Stimulated activated CD4-positive, alpha-beta T cell treated with anti-CD3 and anti-CD28 coated beads, Interleukin-4, amount 100 ng/mL, for 1 hour (primary cell): ENCODE data around the gene XPNPEP3.
A peak's percentile ranks its signal among the peaks of the same experiment; 100 is the strongest.
"Not testable (repeated sequence)": the region's sequence is repeated elsewhere in the genome, so short reads cannot be mapped to it uniquely, and the experiment has no call there.

Experiments used
- DNase-seq: peaks from one replicate; pipeline ENCODE4 v3.0.0-alpha.2; 2020

XPNPEP3 gene

GRCh38 chr22:40862013-40862412 is 5.1 kb downstream of the XPNPEP3 start, which contains the start of gene DNAJB7:
Gene DNAJB7 (minus strand): TSS chr22:40862113. CDS start chr22:40861994, 119 bp downstream.
- DNase-seq: no peak

GRCh38 chr22:40862537-40862936 is 5.6 kb downstream of the XPNPEP3 start:
- DNase-seq: no peak

DNA sequence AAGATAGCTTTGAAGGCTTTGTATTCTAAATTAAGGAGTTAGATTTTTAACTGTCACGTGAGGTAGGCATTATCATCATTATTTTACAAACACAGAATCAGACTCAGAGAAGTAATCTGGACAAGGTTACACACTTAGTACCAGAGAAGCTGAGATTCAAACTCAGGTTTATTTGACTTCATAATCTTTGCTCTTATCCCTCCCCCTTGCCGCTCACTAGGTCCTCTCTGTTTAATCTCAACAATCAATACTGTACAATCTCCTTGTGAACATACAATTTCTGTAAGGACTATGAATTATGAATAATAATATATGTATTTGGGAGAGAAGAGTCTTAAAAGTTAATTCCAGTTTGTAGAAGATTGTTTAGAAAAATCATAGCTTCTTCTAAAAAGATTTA is 10.2 kb downstream of the XPNPEP3 start:
- no peak for DNase-seq

DNA sequence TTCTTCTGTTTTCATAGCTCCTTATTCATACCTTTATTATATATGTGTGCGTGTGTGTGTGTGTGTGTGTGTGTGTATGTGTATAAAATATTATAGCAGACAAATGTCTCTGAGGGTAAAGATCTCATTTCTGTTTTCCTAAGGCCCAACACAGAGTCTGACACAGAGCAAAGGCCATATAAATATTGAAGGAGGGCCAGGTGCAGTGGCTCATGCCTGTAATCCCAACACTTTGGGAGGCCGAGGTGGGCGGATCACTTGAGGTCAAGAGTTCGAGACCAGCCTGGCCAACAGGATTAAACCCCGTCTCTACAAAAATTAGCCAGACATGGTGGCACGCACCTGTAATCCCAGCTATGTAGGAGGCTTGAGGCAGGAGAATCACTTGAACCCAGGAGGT is 11.4 kb downstream of the XPNPEP3 start:
- not testable (repeated sequence) for DNase-seq

DNA sequence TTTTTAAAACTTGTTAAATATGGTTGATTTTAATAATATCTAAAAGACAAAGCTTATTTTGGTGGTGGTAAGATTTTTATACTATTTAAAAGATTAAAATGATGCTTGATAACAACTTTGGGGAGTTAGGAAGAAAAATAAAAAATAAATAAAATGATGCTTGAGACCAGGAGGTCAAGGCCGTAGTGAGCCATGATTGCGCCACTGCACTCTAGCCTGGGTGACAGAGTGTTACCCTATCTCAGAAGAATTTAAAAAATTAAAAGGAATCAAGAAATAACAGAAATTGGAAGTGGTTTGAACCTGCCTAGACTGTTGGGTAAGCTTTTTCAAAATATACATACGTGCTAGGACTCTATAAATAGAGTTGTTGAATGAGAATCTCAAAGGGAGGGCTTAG is 17.1 kb downstream of the XPNPEP3 start:
- no peak for DNase-seq

- DNase-seq: no peak
Observed at GRCh38 chr22:40875111-40875510, 18.2 kb downstream of the XPNPEP3 start.

DNA sequence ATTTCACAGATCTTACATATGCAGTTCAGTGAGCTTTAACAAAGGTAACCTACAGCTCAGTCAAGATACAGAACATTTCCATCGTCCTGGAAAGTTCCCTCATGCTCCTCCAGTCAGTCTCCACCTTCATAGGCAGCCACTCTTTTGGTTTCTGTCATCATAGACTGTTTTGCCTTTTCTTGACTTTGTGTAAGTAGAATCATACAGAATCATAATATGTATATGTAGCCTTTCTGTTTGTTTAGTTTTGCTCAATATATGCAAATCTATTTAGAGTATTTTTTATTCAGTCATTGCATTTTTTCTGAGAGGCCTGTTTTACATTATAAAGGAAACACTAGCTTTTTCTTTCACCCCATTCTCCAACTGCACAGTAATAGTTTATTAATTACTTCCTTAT is 20.0 kb downstream of the XPNPEP3 start:
- DNase-seq: no peak

DNA sequence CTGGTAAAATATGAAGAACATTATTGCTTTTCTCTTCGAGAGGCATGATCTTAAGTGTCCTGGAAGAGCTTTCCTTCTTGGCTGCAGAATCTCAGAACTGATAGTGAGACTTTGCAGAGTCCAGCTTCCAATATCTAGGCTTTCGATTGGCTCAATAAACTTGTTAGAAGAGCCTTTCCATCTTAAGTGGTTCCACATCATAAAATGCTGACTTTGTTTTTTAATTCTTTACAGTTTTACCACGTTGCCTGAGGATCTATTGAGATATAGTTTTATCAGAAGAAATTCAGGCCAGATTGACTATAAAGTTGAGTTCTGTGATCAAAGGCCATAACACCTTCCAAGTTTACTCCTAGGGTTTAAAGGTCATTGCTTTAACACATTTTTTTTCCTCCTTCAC is 20.5 kb downstream of the XPNPEP3 start:
- DNase-seq: no peak

DNA sequence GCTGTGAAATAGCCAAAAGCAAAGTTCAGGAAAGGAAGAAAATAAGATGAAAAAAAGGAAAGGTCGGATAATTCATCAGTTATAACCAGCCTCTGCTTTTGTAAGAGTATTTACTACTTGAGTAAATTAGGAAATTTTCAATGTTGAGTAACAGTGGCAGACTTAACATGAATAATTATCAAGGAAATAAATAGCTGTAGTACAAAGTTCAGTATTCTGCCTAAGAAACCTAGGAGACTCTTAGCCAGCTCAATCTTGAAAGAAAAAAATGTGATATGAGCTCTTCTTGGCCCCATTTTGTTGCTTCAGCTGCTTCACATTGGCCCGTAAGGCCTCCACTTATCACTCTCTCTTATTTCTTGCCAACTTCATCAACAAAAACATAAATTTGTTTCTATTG is 22.0 kb downstream of the XPNPEP3 start:
- DNase-seq: no peak

- no peak for DNase-seq
Observed at GRCh38 chr22:40889116-40889515, 32.2 kb downstream of the XPNPEP3 start.

GRCh38 chr22:40890881-40891280 is 33.9 kb downstream of the XPNPEP3 start:
- DNase-seq: no peak

DNA sequence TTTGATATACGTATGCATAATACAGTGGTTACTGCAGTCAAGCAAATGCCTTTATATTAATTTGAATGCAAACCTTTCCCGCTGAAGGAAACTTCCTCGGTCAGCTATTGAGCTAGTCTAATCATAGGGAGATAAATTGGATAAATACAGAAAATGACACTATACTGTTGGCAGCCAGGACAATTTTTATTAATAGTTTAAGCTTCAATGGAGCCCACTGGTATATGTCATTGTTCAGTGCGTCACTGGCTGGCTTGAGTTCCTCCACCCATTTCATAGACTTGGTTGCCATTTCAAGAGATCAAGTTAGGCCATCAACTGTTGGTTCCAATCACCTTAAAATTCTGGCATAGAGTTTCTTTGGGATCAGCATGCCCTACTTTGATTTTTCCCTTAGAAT is 37.5 kb downstream of the XPNPEP3 start:
- no peak for DNase-seq

DNA sequence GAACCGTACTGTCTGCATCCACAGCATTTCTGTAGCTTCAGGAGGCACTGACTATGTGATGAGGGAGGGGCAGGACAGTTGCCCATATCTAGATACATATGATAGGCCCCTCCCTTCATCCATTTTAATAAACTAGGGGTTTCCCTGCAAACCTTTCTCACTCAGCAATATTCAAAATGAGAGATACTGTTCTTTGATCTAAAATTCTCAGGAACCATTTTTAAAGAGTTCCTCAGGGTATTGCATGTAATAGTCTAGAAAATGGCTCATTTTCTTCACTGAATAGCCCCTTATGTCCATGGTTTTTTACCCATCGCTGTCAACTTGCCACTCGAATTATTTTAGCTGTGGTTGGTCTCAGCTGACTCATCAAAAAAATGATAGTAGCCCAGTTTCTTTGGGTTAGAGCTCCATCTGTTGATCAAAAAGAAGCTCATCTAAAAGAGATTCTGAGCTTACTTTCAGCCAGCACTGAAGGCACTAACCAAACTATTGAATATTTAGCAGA is 42.0 kb downstream of the XPNPEP3 start:
- no peak for DNase-seq

DNA sequence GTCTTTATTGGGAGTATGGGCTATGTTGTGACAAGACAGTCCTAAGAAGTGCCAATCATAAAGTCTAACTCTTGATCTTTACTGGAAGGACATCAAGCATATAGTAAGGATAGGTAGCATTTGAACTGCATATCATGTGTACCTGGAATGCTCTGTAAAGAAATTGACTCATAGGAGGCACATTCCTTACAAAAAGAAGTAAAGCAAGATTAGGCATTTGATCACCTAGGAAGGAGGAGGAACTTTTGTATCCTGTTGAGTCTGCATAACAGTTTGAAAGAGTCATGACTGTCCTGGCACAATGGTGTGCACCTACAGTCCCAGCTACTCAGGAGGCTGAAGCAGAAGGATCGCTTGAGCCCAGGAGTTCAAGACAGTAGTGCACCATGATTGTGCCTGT is 47.2 kb downstream of the XPNPEP3 start:
- DNase-seq: no peak

GRCh38 chr22:40908895-40909294 is 51.9 kb downstream of the XPNPEP3 start:
- no peak for DNase-seq

DNA sequence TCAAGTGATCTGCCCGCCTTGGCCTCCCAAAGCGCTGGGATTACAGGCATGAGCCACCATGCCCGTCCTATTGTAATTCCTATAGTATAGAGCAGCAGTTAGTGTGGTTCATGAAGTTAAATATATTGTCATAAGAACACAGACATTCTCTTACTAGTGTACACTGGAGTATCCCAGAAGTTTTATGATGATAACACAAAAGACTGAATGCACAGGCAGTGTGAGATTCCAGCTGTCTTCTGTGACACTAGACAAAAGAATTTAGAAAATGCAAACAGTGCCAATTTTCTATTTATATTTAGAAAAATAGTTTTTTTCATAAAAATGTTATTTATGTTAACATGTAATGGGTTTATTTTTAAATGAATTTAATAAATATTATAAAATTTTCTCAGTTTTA is 54.8 kb downstream of the XPNPEP3 start:
- DNase-seq: no peak

- not testable (repeated sequence) for DNase-seq
Observed at GRCh38 chr22:40912987-40913386, 56.0 kb downstream of the XPNPEP3 start.

- no peak for DNase-seq
Observed at GRCh38 chr22:40919446-40919845, 62.5 kb downstream of the XPNPEP3 start.

GRCh38 chr22:40920526-40920925 is 63.6 kb downstream of the XPNPEP3 start:
- DNase-seq: no peak

DNA sequence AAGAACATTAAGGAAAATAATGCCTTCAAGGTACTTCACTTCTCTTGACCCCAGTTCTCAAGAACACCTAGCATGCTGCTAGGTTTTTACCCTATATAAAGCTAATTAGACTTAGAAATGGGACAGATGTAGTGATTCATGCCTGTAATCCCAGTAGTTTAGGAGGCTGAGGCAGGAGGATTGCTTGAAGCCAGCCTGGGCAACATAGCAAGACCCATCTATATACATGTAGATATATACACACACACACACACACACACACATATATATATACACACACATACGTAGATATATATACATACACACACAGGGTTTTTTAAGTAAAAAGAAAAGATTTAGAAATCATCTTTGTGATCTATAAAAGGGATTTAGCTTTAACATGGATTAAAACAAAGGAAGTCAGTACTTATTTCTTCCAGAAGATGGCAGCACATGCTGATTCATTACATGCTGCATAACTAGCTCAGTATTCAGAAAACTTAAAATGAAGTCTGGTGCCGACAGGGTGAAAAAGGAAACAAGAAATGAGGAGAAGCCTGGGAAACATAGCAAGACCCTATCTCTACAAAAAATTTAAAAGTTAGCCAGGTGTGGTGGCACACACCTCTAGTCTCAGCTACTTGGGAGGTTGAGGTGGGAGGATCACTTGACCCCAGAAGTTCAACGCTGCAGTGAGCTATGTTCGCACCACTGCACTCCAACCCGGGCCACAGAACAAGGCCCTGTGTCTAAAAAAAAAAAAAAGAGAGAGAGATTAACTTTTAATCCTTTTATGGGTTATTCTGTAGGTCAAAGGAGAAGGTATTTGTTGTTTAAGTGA is 65.7 kb downstream of the XPNPEP3 start:
- no peak for DNase-seq

GRCh38 chr22:40928657-40929056 is 71.7 kb downstream of the XPNPEP3 start:
- no peak for DNase-seq

DNA sequence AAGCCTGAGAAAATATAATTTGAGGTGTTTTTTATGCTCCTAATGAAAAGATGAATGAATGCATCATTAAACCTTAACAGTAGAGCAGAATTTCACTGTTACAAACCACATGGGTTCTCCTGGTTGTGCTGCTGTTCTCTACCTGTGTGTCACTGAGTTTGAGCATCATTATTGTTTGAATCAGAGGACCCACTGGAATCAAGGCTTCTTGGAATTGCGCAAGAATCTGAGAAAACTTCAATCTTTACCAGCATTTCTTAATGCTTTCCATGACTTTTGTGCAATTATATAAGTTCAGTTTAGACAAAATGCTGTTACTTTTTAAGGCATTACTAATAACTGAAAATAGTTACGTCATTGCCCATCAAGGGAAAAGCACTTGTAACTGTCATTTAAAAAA is 75.4 kb downstream of the XPNPEP3 start:
- no peak for DNase-seq

- DNase-seq: no peak
Observed at GRCh38 chr22:40939202-40939601, 82.3 kb downstream of the XPNPEP3 start.

DNA sequence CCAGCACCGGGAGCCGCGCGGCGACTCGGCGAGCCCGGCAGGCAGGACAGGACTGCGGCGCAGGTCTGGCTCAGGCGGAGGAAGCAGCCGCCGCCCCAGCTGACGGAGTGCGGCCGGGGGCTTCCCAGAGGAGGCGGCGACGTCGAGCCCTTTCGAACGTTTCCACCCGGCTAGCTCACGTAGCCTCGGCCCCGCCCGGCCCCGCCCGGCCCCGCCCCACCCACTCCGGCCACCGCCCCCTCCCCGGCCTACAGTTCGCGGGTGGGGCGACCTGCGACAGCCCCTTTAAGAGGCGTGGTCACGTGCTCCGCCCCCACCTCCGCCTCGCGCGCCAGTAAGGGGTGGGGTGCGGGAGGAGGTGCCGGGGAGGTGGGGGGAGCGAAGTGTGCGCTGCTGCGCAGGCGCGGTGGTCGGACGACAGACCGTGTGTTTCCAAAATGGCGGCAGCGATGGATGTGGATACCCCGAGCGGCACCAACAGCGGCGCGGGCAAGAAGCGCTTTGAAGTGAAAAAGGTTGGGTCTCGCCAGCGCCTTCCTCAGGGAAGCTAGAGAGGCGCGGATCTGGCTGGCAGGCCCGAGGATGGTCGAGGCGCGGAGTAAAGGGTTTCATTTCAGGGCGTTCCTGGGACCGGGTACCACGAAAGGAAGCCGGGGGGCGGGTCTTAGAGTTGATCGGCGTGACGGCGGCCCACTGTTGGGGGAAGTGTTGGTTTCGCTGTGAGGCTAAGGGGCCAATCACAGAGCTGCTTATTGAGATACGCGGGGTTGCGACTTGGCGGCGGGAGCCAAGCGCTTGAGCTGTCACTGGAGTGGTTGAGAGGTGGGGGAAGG is 94.2 kb downstream of the XPNPEP3 start, which contains the start of gene RBX1:
Gene RBX1, plus strand, starts transcription at position 417 of the 833 bp plus-strand sequence. Its CDS starts 21 bp downstream, at position 438.
- DNase-seq: peak; percentile 97
